GM18868 (cell line): ENCODE measurements around the gene CYP2B6.
"Not testable (repeated sequence)": the region's sequence is repeated elsewhere in the genome, so short reads cannot be mapped to it uniquely, and the experiment has no call there.

Experiments used
- ATAC-seq: cut with Tn5 transposase; IDR thresholded peaks from one replicate; pipeline ENCODE4 v1.9.1; 2021; ENCODE audit warnings: mild to moderate bottlenecking, moderate library complexity; ENCODE audit not compliant: unreplicated experiment

CYP2B6 gene

GRCh38 chr19:40990972-40991381, at the start of gene CYP2B6:
TSS of gene CYP2B6 (plus strand) at chr19:40991282. CDS start at chr19:40991306, 24 bp downstream.
- ATAC-seq = no peak

GRCh38 chr19:40941481-40942219, 49.4 kb upstream of the CYP2B6 start:
- ATAC-seq = no peak

- no peak for ATAC-seq
Measured at GRCh38 chr19:40945645-40946044, 45.4 kb upstream of the CYP2B6 start.

- ATAC-seq = no peak
Measured at GRCh38 chr19:40947114-40947513, 44.0 kb upstream of the CYP2B6 start.

GRCh38 chr19:40947573-40947972, 43.5 kb upstream of the CYP2B6 start:
- ATAC-seq = no peak

GRCh38 chr19:40948580-40949299, 42.3 kb upstream of the CYP2B6 start:
- no peak for ATAC-seq

GRCh38 chr19:40954573-40954972, 36.5 kb upstream of the CYP2B6 start:
- ATAC-seq = no peak

GRCh38 chr19:40959338-40959737, 31.7 kb upstream of the CYP2B6 start:
- ATAC-seq = no peak

- no peak for ATAC-seq
Measured at GRCh38 chr19:40960062-40960685, 30.9 kb upstream of the CYP2B6 start.

GRCh38 chr19:40960780-40961179, 30.3 kb upstream of the CYP2B6 start:
- no peak for ATAC-seq

GRCh38 chr19:40962460-40962961, 28.6 kb upstream of the CYP2B6 start:
- no peak for ATAC-seq

GRCh38 chr19:40964361-40964760, 26.7 kb upstream of the CYP2B6 start:
- ATAC-seq = not testable (repeated sequence)

GRCh38 chr19:40965351-40965750, 25.7 kb upstream of the CYP2B6 start:
- ATAC-seq = not testable (repeated sequence)

GRCh38 chr19:40966591-40966990, 24.5 kb upstream of the CYP2B6 start:
- ATAC-seq = not testable (repeated sequence)

GRCh38 chr19:40968065-40968464, 23.0 kb upstream of the CYP2B6 start:
- ATAC-seq = not testable (repeated sequence)

- ATAC-seq = not testable (repeated sequence)
Measured at GRCh38 chr19:40969721-40970120, 21.4 kb upstream of the CYP2B6 start.

- ATAC-seq = not testable (repeated sequence)
Measured at GRCh38 chr19:40970396-40971345, 20.4 kb upstream of the CYP2B6 start.

- ATAC-seq = no peak
Measured at GRCh38 chr19:40974633-40975037, 16.4 kb upstream of the CYP2B6 start.

- ATAC-seq = no peak
Measured at GRCh38 chr19:40976134-40976533, 14.9 kb upstream of the CYP2B6 start.

GRCh38 chr19:40976724-40977123, 14.4 kb upstream of the CYP2B6 start:
- ATAC-seq = no peak
